SK-N-SH treated with all-trans-retinoic acid at 6 μM for 48 hours (cell line): ENCODE results near the gene ASTN2.

ENCODE experiments used
- TSHZ2 ChIP-seq: fragments of 250-450 bp; sonication (Bioruptor Pico); IDR thresholded peaks from 2 replicates; pipeline ENCODE4 v1.5.0; 2020; ENCODE audit warnings: mild to moderate bottlenecking, moderate library complexity
- ZFP3 ChIP-seq: fragments of 250-450 bp; sonication (Bioruptor Pico); IDR thresholded peaks from 2 replicates; pipeline ENCODE4 v1.5.0; 2020; ENCODE audit warnings: mild to moderate bottlenecking, moderate library complexity
- ZNF565 ChIP-seq: fragments of 450-650 bp; formaldehyde crosslinking; conservative IDR thresholded peaks from 2 replicates; pipeline ENCODE4 v1.5.0; 2020; ENCODE audit warnings: low read depth, mild to moderate bottlenecking, moderate library complexity
- ZNF70 ChIP-seq: fragments of 450-650 bp; formaldehyde crosslinking; IDR thresholded peaks from 2 replicates; pipeline ENCODE4 v1.5.0; 2020; ENCODE audit warnings: mild to moderate bottlenecking, moderate library complexity
- TF ChIP-seq, protein P1 (sequence below): fragments of 250-450 bp; sonication (Bioruptor Pico); IDR thresholded peaks from 2 replicates; pipeline ENCODE4 v1.8.0; 2020; ENCODE audit warnings: mild to moderate bottlenecking, moderate library complexity, borderline replicate concordance

- TF ChIP-seq ZNF565 (CRISPR knock-in tag) (no peak), ZFP3 (CRISPR knock-in tag) (no peak), TSHZ2 (no peak), ZNF70 (CRISPR knock-in tag) (no peak)
- TF ChIP-seq, protein P1, sequence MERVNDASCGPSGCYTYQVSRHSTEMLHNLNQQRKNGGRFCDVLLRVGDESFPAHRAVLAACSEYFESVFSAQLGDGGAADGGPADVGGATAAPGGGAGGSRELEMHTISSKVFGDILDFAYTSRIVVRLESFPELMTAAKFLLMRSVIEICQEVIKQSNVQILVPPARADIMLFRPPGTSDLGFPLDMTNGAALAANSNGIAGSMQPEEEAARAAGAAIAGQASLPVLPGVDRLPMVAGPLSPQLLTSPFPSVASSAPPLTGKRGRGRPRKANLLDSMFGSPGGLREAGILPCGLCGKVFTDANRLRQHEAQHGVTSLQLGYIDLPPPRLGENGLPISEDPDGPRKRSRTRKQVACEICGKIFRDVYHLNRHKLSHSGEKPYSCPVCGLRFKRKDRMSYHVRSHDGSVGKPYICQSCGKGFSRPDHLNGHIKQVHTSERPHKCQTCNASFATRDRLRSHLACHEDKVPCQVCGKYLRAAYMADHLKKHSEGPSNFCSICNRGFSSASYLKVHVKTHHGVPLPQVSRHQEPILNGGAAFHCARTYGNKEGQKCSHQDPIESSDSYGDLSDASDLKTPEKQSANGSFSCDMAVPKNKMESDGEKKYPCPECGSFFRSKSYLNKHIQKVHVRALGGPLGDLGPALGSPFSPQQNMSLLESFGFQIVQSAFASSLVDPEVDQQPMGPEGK (CRISPR knock-in tag) = no peak
Observed at GRCh38 chr9:116546711-116547581, 867.9 kb downstream of the ASTN2 start.
